GM12878 (cell line): Measurements from ENCODE around the gene DEFB114. TPM values are rescaled to one million over a fixed set of nuclear protein-coding genes. Genes with fewer than 3 reads are reported as not detected.

Source experiments
- ATF2 ChIP-seq: IDR thresholded peaks from 2 replicates; pipeline ENCODE4 v1.6.1; 2012; ENCODE audit warnings: low read length, inconsistent platforms
- CEBPB ChIP-seq, 2 experiments: fragments of 150-350 bp in 1 of 2; IDR thresholded peaks; 2 replicates each; pipeline ENCODE4 v1.6.1; 2012 to 2014; ENCODE audit warnings: low read depth in 2 of 2, low read length in 2 of 2, borderline replicate concordance in 1 of 2, inconsistent platforms in 1 of 2
- CHD2 ChIP-seq: IDR thresholded peaks from 2 replicates; pipeline ENCODE4 v1.6.1; 2011; ENCODE audit warnings: low read depth, low read length, improper control_type of control experiment, borderline replicate concordance
- CREB1 ChIP-seq: IDR thresholded peaks from 2 replicates; pipeline ENCODE4 v1.6.1; 2012; ENCODE audit warnings: low read depth, mild to moderate bottlenecking, inconsistent platforms
- CREM ChIP-seq: IDR thresholded peaks from 2 replicates; pipeline ENCODE4 v1.6.1; 2014; ENCODE audit warnings: antibody characterized with exemption, low read depth
- EED ChIP-seq: sonication (generic); IDR thresholded peaks from 2 replicates; pipeline ENCODE4 v1.6.1; 2016; ENCODE audit warnings: antibody characterized with exemption, low read depth
- FOXK2 ChIP-seq: fragments of 450-650 bp; IDR thresholded peaks from 2 replicates; pipeline ENCODE4 v1.6.1; 2017; ENCODE audit warnings: mild to moderate bottlenecking, moderate library complexity
- HSF1 ChIP-seq: fragments of 150-350 bp; IDR thresholded peaks from 2 replicates; pipeline ENCODE4 v1.6.1; 2014; ENCODE audit warnings: mild to moderate bottlenecking, low read depth, low read length
- MAX ChIP-seq: IDR thresholded peaks from 2 replicates; pipeline ENCODE4 v1.6.1; 2012; ENCODE audit warnings: low read depth, low read length, improper control_type of control experiment
- MEF2A ChIP-seq: IDR thresholded peaks from 2 replicates; pipeline ENCODE4 v1.6.1; 2011; ENCODE audit warnings: low read depth, mild to moderate bottlenecking, low read length, moderate library complexity; ENCODE audit not compliant: insufficient read depth
- NFIC ChIP-seq: IDR thresholded peaks from 2 replicates; pipeline ENCODE4 v1.6.1; 2012; ENCODE audit warnings: low read depth, mild to moderate bottlenecking, inconsistent platforms, low read length, moderate library complexity
- POLR2AphosphoS2 ChIP-seq: IDR thresholded peaks from 2 replicates; pipeline ENCODE4 v1.6.1; 2011; ENCODE audit warnings: low read depth, mild to moderate bottlenecking, low read length, improper control_type of control experiment, moderate library complexity
- POU2F2 ChIP-seq: IDR thresholded peaks from 3 replicates; pipeline ENCODE4 v1.6.1; 2011; ENCODE audit warnings: low read depth, mild to moderate bottlenecking, low read length, borderline replicate concordance
- RBBP5 ChIP-seq: fragments of 200-600 bp; sonication (generic); conservative IDR thresholded peaks from 2 replicates; pipeline ENCODE4 v1.6.1; 2016
- RELB ChIP-seq: fragments of 450-650 bp; IDR thresholded peaks from 2 replicates; pipeline ENCODE4 v1.6.1; 2017; ENCODE audit warnings: low read depth, mild to moderate bottlenecking, moderate library complexity
- RUNX3 ChIP-seq: IDR thresholded peaks from 2 replicates; pipeline ENCODE4 v1.6.1; 2012; ENCODE audit warnings: low read length, inconsistent platforms
- SMC3 ChIP-seq: IDR thresholded peaks from 2 replicates; pipeline ENCODE4 v1.6.1; 2011; ENCODE audit warnings: low read length, improper control_type of control experiment, borderline replicate concordance
- SPI1 ChIP-seq: IDR thresholded peaks from 2 replicates; pipeline ENCODE4 v1.6.1; 2011; ENCODE audit warnings: low read depth, mild to moderate bottlenecking, low read length, moderate library complexity, borderline replicate concordance; ENCODE audit not compliant: insufficient read depth
- WRNIP1 ChIP-seq: IDR thresholded peaks from 2 replicates; pipeline ENCODE4 v1.6.1; 2011; ENCODE audit warnings: low read depth, low read length, improper control_type of control experiment, borderline replicate concordance
- YBX1 ChIP-seq: fragments of 450-650 bp; IDR thresholded peaks from 2 replicates; pipeline ENCODE4 v1.6.1; 2016; ENCODE audit warnings: antibody characterized with exemption
- ZNF207 ChIP-seq: fragments of 450-650 bp; IDR thresholded peaks from 2 replicates; pipeline ENCODE4 v1.6.1; 2014; ENCODE audit warnings: antibody characterized with exemption, mild to moderate bottlenecking, borderline replicate concordance
- ZNF384 ChIP-seq: IDR thresholded peaks from 2 replicates; pipeline ENCODE4 v1.6.1; 2012; ENCODE audit warnings: low read depth, mild to moderate bottlenecking, low read length, improper control_type of control experiment, borderline replicate concordance
- ZSCAN29 ChIP-seq: fragments of 450-650 bp; IDR thresholded peaks from 2 replicates; pipeline ENCODE4 v1.6.1; 2017; ENCODE audit warnings: mild to moderate bottlenecking, moderate library complexity
- polyA plus RNA-seq, 11 experiments: library from polyadenylated mRNA; depleted of rRNA in 4 of 11; unstranded in 6 of 11; stranded (reverse) in 5 of 11; fragments of >200 nt; fragmentation: Nextera tagmentation in 4 of 11; fragmentation: Illumina TruSeq in 1 of 11; extraction: Ambion mirVana in 4 of 11; extraction: Trizol in 1 of 11; gene quantifications; 1 replicate in 1 of 11; 2 replicates in 10 of 11; pipeline versions ENCODE4 v1.2.1 to v1.2.3, GENCODE V29; 2011 to 2016; ENCODE audit warnings: inconsistent platforms in 2 of 11, missing spikeins in 2 of 11, low read depth in 1 of 11
- total RNA-seq, 4 experiments: library from RNA; depleted of rRNA in 3 of 4; stranded (reverse); fragments of >200 nt in 3 of 4; fragmentation: Illumina TruSeq in 1 of 4; extraction: Trizol in 1 of 4; gene quantifications; 2 replicates each; pipeline versions ENCODE4 v1.2.1 to v1.2.3, GENCODE V29; 2013 to 2021

DEFB114 gene
- total and polyA plus RNA-seq, 10 of the 15 experiments (the other 5 are each of a cell fraction or from before 2014, with no cell fraction given) = not detected

- no peak for TF ChIP-seq ATF2
- no peak for TF ChIP-seq MAX
- no peak for TF ChIP-seq POLR2AphosphoS2
- TF ChIP-seq CREM = 0 out of 2 replicates have a peak, but pooled peaks have one; percentile 23
- TF ChIP-seq ZSCAN29 = no peak
- TF ChIP-seq RBBP5 = no peak
- no peak for TF ChIP-seq CHD2
- no peak for TF ChIP-seq ZNF207
- no peak for TF ChIP-seq HSF1
- 0 out of 2 replicates have a peak, but pooled peaks have one; percentile 18 for TF ChIP-seq RUNX3
- TF ChIP-seq POU2F2 = no peak
- TF ChIP-seq RELB = no peak
- no peak for TF ChIP-seq CEBPB (IDR thresholded peaks at IDR 0.05; ENCODE audit: borderline replicate concordance in 1 of 2, low read depth in 2 of 2, low read length in 2 of 2)
- TF ChIP-seq MEF2A = no peak
- TF ChIP-seq WRNIP1 = no peak
- TF ChIP-seq EED = no peak
- peak; percentile 23; the same call in 1 of the 2 replicates for TF ChIP-seq NFIC
- TF ChIP-seq YBX1 = no peak
- no peak for TF ChIP-seq ZNF384
- no peak for TF ChIP-seq SPI1
- no peak for TF ChIP-seq FOXK2
- TF ChIP-seq CREB1 = peak; percentile 74
- TF ChIP-seq SMC3 = no peak
Observed at GRCh38 chr6:49980898-49981297, 16.9 kb upstream of the DEFB114 start (continued).
